ENCODE measurements around the gene IL4R.

DNA sequence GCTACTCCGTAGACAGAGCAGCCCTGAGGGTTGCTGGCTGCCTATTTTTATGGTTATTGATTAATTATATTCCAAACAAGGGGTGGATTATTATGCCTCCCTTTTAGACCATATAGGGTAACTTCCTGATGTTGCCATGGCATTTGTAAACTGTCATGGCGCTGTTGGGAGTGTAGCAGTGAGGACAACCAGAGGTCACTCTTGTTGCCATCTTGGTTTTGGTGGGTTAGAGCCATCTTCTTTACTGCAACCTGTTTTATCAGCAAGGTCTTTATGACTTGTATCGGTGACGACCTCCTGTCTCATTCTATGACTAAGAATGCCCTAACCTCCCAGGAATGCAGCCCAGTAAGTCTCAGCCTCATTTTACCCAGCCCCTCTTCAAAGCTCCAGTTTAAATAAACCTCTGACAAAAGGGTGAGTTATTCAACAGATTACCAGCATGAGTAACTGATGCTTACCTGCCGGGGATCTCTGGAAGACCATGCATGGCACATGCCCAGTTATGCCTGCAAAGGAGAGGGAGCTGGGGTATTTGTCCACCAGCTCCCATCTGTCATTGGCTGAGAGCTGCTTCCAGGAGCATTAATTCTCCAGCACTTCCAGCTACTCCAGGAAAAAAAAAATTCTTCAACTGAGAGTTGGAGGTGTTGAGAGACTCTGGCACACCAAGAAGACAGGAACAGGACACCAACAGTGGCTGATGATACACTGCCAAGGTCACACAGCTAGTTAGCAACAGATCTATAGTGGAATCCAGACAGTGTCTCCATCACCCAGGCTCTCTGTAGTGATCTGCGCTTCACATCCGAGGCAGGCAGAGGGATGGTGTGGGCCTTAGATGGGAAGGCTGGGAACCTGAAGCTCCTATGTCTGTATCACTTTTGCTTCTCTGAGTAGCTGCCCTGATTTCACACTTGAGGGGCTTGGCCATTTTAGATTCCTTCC is 51.6 kb downstream of the IL4R start:
- TF ChIP-seq, protein P1, sequence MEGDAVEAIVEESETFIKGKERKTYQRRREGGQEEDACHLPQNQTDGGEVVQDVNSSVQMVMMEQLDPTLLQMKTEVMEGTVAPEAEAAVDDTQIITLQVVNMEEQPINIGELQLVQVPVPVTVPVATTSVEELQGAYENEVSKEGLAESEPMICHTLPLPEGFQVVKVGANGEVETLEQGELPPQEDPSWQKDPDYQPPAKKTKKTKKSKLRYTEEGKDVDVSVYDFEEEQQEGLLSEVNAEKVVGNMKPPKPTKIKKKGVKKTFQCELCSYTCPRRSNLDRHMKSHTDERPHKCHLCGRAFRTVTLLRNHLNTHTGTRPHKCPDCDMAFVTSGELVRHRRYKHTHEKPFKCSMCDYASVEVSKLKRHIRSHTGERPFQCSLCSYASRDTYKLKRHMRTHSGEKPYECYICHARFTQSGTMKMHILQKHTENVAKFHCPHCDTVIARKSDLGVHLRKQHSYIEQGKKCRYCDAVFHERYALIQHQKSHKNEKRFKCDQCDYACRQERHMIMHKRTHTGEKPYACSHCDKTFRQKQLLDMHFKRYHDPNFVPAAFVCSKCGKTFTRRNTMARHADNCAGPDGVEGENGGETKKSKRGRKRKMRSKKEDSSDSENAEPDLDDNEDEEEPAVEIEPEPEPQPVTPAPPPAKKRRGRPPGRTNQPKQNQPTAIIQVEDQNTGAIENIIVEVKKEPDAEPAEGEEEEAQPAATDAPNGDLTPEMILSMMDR (conservative IDR thresholded peaks at IDR 0.05), result no peak
- TF ChIP-seq ZFX (IDR thresholded peaks at IDR 0.05), result no peak

Measured in C4-2B (cell line).